ENCODE data around the gene USP19.

- TF ChIP-seq, protein P1, sequence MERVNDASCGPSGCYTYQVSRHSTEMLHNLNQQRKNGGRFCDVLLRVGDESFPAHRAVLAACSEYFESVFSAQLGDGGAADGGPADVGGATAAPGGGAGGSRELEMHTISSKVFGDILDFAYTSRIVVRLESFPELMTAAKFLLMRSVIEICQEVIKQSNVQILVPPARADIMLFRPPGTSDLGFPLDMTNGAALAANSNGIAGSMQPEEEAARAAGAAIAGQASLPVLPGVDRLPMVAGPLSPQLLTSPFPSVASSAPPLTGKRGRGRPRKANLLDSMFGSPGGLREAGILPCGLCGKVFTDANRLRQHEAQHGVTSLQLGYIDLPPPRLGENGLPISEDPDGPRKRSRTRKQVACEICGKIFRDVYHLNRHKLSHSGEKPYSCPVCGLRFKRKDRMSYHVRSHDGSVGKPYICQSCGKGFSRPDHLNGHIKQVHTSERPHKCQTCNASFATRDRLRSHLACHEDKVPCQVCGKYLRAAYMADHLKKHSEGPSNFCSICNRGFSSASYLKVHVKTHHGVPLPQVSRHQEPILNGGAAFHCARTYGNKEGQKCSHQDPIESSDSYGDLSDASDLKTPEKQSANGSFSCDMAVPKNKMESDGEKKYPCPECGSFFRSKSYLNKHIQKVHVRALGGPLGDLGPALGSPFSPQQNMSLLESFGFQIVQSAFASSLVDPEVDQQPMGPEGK (CRISPR knock-in tag; IDR thresholded peaks at IDR 0.05; ENCODE audit: borderline replicate concordance): no peak
- TF ChIP-seq ZFP30 (CRISPR knock-in tag; IDR thresholded peaks at IDR 0.05): no peak
- no peak for TF ChIP-seq CREB5 (CRISPR knock-in tag; IDR thresholded peaks at IDR 0.05; ENCODE audit: low read depth)
- no peak for TF ChIP-seq ARNTL (CRISPR knock-in tag; IDR thresholded peaks at IDR 0.05; ENCODE audit: borderline replicate concordance, low read depth)
- TF ChIP-seq ZNF8 (CRISPR knock-in tag; IDR thresholded peaks at IDR 0.05): no peak
- no peak for TF ChIP-seq OSR1 (CRISPR knock-in tag; IDR thresholded peaks at IDR 0.05)
- no peak for TF ChIP-seq GLIS3 (CRISPR knock-in tag; IDR thresholded peaks at IDR 0.05)
- TF ChIP-seq ISL1 (CRISPR knock-in tag; IDR thresholded peaks at IDR 0.05): no peak
- no peak for TF ChIP-seq SNAI2 (CRISPR knock-in tag; IDR thresholded peaks at IDR 0.05)
- TF ChIP-seq PPARA (CRISPR knock-in tag; IDR thresholded peaks at IDR 0.05; ENCODE audit: borderline replicate concordance): no peak
- no peak for TF ChIP-seq ZC3H10 (CRISPR knock-in tag; IDR thresholded peaks at IDR 0.05)
Observed at GRCh38 chr3:49100046-49100615, 20.5 kb downstream of the USP19 start.

All from SK-N-SH treated with all-trans-retinoic acid at 6 μM for 48 hours (cell line).